Stomach smooth muscle (tissue), 2 donors: Measurements from ENCODE around the gene PFDN1.

Source experiments
- H3K27ac ChIP-seq: one replicate; pipeline ENCODE4 v1.7.0; 2013; ENCODE audit warnings: mild to moderate bottlenecking, low read length, inconsistent platforms
- H3K27me3 ChIP-seq, 2 donors: one replicate each; pipeline ENCODE4 v1.7.0; 2013; ENCODE audit warnings: low read length in 2 of 2; ENCODE audit not compliant: insufficient read depth in 2 of 2, control insufficient read depth in 1 of 2
- H3K36me3 ChIP-seq, 2 donors: one replicate each; pipeline ENCODE4 v1.7.0; 2013; ENCODE audit warnings: low read length in 2 of 2; ENCODE audit not compliant: control insufficient read depth in 2 of 2, insufficient read depth in 2 of 2
- H3K4me1 ChIP-seq: one replicate; pipeline ENCODE4 v1.7.0; 2013; ENCODE audit warnings: low read length; ENCODE audit not compliant: control insufficient read depth, insufficient read depth
- H3K4me3 ChIP-seq, 2 donors: one replicate each; pipeline ENCODE4 v1.7.0; 2013; ENCODE audit warnings: low read length in 2 of 2
- H3K9ac ChIP-seq, 2 donors: one replicate each; pipeline ENCODE4 v1.7.0; 2013; ENCODE audit warnings: low read length in 2 of 2, mild to moderate bottlenecking in 1 of 2
- H3K9me3 ChIP-seq, 2 donors: one replicate each; pipeline ENCODE4 v1.7.0; 2013; ENCODE audit warnings: low read length in 2 of 2; ENCODE audit not compliant: control insufficient read depth in 2 of 2
- donor health status: healthy.
- donor health status: Pancreatic carcinoma.

The PFDN1 gene

GRCh38 chr5:140224658-140225057, 78.2 kb downstream of the PFDN1 start:
- no peak overlapping the region for H3K27ac ChIP-seq
- H3K4me3 ChIP-seq: no peak overlapping the region
- no peaks in the 10 kb centered on the region for H3K36me3 ChIP-seq
- no peaks in the 10 kb centered on the region for H3K9me3 ChIP-seq
- no peaks in the 10 kb centered on the region for H3K27me3 ChIP-seq
- no peak overlapping the region for H3K9ac ChIP-seq
- H3K4me1 ChIP-seq: peaks cover 42% of the 10 kb centered on the region

GRCh38 chr5:140223567-140223966, 79.3 kb downstream of the PFDN1 start:
- Histone ChIP-seq H3K4me1 (peaks cover 52% of the 10 kb centered on the region), H3K9ac (no peak overlapping the region), H3K9me3 (no peaks in the 10 kb centered on the region), H3K4me3 (no peak overlapping the region), H3K27ac (no peak overlapping the region), H3K36me3 (no peaks in the 10 kb centered on the region), H3K27me3 (no peaks in the 10 kb centered on the region)

- H3K4me1 ChIP-seq: peaks cover 56% of the 10 kb centered on the region
Observed at GRCh38 chr5:140222416-140222815, 80.5 kb downstream of the PFDN1 start.

GRCh38 chr5:140221697-140222223, 81.1 kb downstream of the PFDN1 start:
- Histone ChIP-seq H3K4me1 (peaks cover 59% of the 10 kb centered on the region), H3K4me3 (no peak overlapping the region), H3K27ac (no peak overlapping the region)

More at GRCh38 chr5:140222416-140222815, 80.5 kb downstream of the PFDN1 start:
- Histone ChIP-seq H3K4me3 (no peak overlapping the region), H3K9ac (no peak overlapping the region), H3K9me3 (no peaks in the 10 kb centered on the region), H3K36me3 (no peaks in the 10 kb centered on the region), H3K27ac (no peak overlapping the region), H3K27me3 (no peaks in the 10 kb centered on the region)

GRCh38 chr5:140220698-140221064, 82.2 kb downstream of the PFDN1 start:
- H3K9ac ChIP-seq: no peak overlapping the region
- H3K4me3 ChIP-seq: no peak overlapping the region
- H3K36me3 ChIP-seq: no peaks in the 10 kb centered on the region
- H3K27me3 ChIP-seq: no peaks in the 10 kb centered on the region
- H3K9me3 ChIP-seq: no peaks in the 10 kb centered on the region
- H3K27ac ChIP-seq: peak overlapping the region; percentile 62
- H3K4me1 ChIP-seq: peaks cover 60% of the 10 kb centered on the region

More at GRCh38 chr5:140221697-140222223, 81.1 kb downstream of the PFDN1 start:
- Histone ChIP-seq H3K36me3 (no peaks in the 10 kb centered on the region), H3K9me3 (no peaks in the 10 kb centered on the region), H3K27me3 (no peaks in the 10 kb centered on the region), H3K9ac (no peak overlapping the region)

- Histone ChIP-seq H3K4me3 (peak overlapping the region in 1 of 2 donors; percentile 29), H3K9me3 (no peaks in the 10 kb centered on the region), H3K36me3 (no peaks in the 10 kb centered on the region), H3K27ac (peak overlapping the region; percentile 62), H3K4me1 (peaks cover 55% of the 10 kb centered on the region), H3K9ac (no peak overlapping the region), H3K27me3 (no peaks in the 10 kb centered on the region)
Observed at GRCh38 chr5:140220032-140220697, 82.7 kb downstream of the PFDN1 start.

GRCh38 chr5:140219068-140219991, 83.6 kb downstream of the PFDN1 start:
- no peaks in the 10 kb centered on the region for H3K36me3 ChIP-seq
- H3K4me3 ChIP-seq: no peak overlapping the region
- peaks cover 53% of the 10 kb centered on the region for H3K4me1 ChIP-seq
- no peaks in the 10 kb centered on the region for H3K9me3 ChIP-seq
- H3K27ac ChIP-seq: peak overlapping the region; percentile 62
- H3K27me3 ChIP-seq: no peaks in the 10 kb centered on the region
- peak overlapping the region in 1 of 2 donors; percentile 42 for H3K9ac ChIP-seq

GRCh38 chr5:140217299-140218026, 85.4 kb downstream of the PFDN1 start:
- H3K27me3 ChIP-seq: no peaks in the 10 kb centered on the region
- no peak overlapping the region for H3K9ac ChIP-seq
- no peaks in the 10 kb centered on the region for H3K9me3 ChIP-seq
- no peaks in the 10 kb centered on the region for H3K36me3 ChIP-seq
- H3K27ac ChIP-seq: no peak overlapping the region
- H3K4me3 ChIP-seq: no peak overlapping the region
- peaks cover 41% of the 10 kb centered on the region for H3K4me1 ChIP-seq

- Histone ChIP-seq H3K27me3 (no peaks in the 10 kb centered on the region), H3K36me3 (no peaks in the 10 kb centered on the region), H3K27ac (no peak overlapping the region), H3K4me1 (peaks cover 32% of the 10 kb centered on the region), H3K9me3 (no peaks in the 10 kb centered on the region), H3K9ac (no peak overlapping the region), H3K4me3 (no peak overlapping the region)
Observed at GRCh38 chr5:140216478-140217074, 86.3 kb downstream of the PFDN1 start.

GRCh38 chr5:140215276-140215675, 87.6 kb downstream of the PFDN1 start:
- Histone ChIP-seq H3K4me3 (no peak overlapping the region), H3K27me3 (no peaks in the 10 kb centered on the region), H3K9ac (no peak overlapping the region), H3K4me1 (peaks cover 25% of the 10 kb centered on the region), H3K36me3 (peaks cover 0 to 3% of the 10 kb centered on the region in 2 donors), H3K9me3 (no peaks in the 10 kb centered on the region), H3K27ac (no peak overlapping the region)
